Cardiac ventricle fibroblast (primary cell): Measurements from ENCODE around the gene GZMB. TPM values are rescaled to one million over a fixed set of nuclear protein-coding genes. Genes with fewer than 3 reads are reported as not detected.

Experiments used
- total RNA-seq: library from RNA; depleted of rRNA; stranded (reverse); fragments of >200 nt; gene quantifications from 2 replicates; pipeline ENCODE4 v1.2.3, GENCODE V29; 2015

Gene GZMB
- not detected in 2 replicates for total RNA-seq

GRCh38 chr14:24634158-24634557 lies at the start of gene GZMB:
Gene GZMB (minus strand): TSS chr14:24634190. CDS start chr14:24634160, 30 bp downstream.

GRCh38 chr14:24609655-24610344 lies 24.2 kb downstream of the GZMB start, which contains the start of gene GZMH:
Gene GZMH (minus strand): TSS chr14:24609685. CDS start chr14:24609613, 72 bp downstream.

Other genes starting within 250 kb of the GZMB start
- gene NYNRIN, start 235.2 kb downstream of the GZMB start, total RNA-seq, result 7.6 and 9.5 TPM in 2 replicates
- 6.6 and 15.3 TPM in 2 replicates for gene CBLN3, start 204.5 kb downstream of the GZMB start, total RNA-seq
- 25.8 and 30.0 TPM in 2 replicates for gene KHNYN, start 204.2 kb downstream of the GZMB start, total RNA-seq
- 16.9 and 19.3 TPM in 2 replicates for gene SDR39U1, start 191.4 kb downstream of the GZMB start, total RNA-seq
- gene CMA1, start 125.9 kb downstream of the GZMB start, total RNA-seq, result not detected in 2 replicates
- gene CTSG, start 57.9 kb downstream of the GZMB start, total RNA-seq, result not detected in 2 replicates
- not detected in 2 replicates for gene GZMH, start 24.5 kb downstream of the GZMB start, total RNA-seq